KOPT-K1 (cell line): Measurements from ENCODE around the gene ARHGAP6.
"Not testable (repeated sequence)": the region's sequence is repeated elsewhere in the genome, so short reads cannot be mapped to it uniquely, and the experiment has no call there.

ENCODE experiments used
- H3K27ac ChIP-seq: fragments of 200-600 bp; sonication (generic); 2 replicates; pipeline ENCODE4 v1.5.1; 2016; ENCODE audit warnings: antibody characterized with exemption, mild to moderate bottlenecking, low read depth, low read length; ENCODE audit not compliant: poor library complexity, severe bottlenecking
- H3K36me3 ChIP-seq: fragments of 200-600 bp; sonication (generic); 2 replicates; pipeline ENCODE4 v1.5.1; 2017; ENCODE audit warnings: antibody characterized with exemption, mild to moderate bottlenecking, low read length, moderate library complexity; ENCODE audit not compliant: insufficient read depth
- H3K9me3 ChIP-seq: fragments of 200-600 bp; sonication (generic); 2 replicates; pipeline ENCODE4 v1.5.1; 2017; ENCODE audit warnings: antibody characterized with exemption, low read length, mild to moderate bottlenecking; ENCODE audit not compliant: insufficient read depth, poor library complexity, severe bottlenecking

ARHGAP6 gene

GRCh38 chrX:11664211-11665167, 1.2 kb downstream of the ARHGAP6 start:
- Histone ChIP-seq H3K27ac (no peak overlapping the region), H3K36me3 (no peaks in the 10 kb centered on the region), H3K9me3 (no peaks in the 10 kb centered on the region)

- no peak overlapping the region for H3K27ac ChIP-seq
- H3K9me3 ChIP-seq: no peaks in the 10 kb centered on the region
- H3K36me3 ChIP-seq: no peaks in the 10 kb centered on the region
Measured at GRCh38 chrX:11663875-11664210, 1.9 kb downstream of the ARHGAP6 start.

- H3K9me3 ChIP-seq: no peaks in the 10 kb centered on the region
- H3K27ac ChIP-seq: no peak overlapping the region
- no peaks in the 10 kb centered on the region for H3K36me3 ChIP-seq
Measured at GRCh38 chrX:11655282-11656015, 10.3 kb downstream of the ARHGAP6 start.

- H3K36me3 ChIP-seq: no peaks in the 10 kb centered on the region
- no peaks in the 10 kb centered on the region for H3K9me3 ChIP-seq
- no peak overlapping the region for H3K27ac ChIP-seq
Measured at GRCh38 chrX:11648705-11649519, 16.8 kb downstream of the ARHGAP6 start.

GRCh38 chrX:11647138-11647537, 18.6 kb downstream of the ARHGAP6 start:
- Histone ChIP-seq H3K9me3 (no peaks in the 10 kb centered on the region), H3K27ac (no peak overlapping the region), H3K36me3 (no peaks in the 10 kb centered on the region)

GRCh38 chrX:11641349-11642065, 24.2 kb downstream of the ARHGAP6 start:
- Histone ChIP-seq H3K9me3 (no peaks in the 10 kb centered on the region), H3K36me3 (no peaks in the 10 kb centered on the region), H3K27ac (no peak overlapping the region)

- Histone ChIP-seq H3K36me3 (no peaks in the 10 kb centered on the region), H3K27ac (no peak overlapping the region), H3K9me3 (no peaks in the 10 kb centered on the region)
Measured at GRCh38 chrX:11640089-11640488, 25.6 kb downstream of the ARHGAP6 start.

GRCh38 chrX:11632732-11633131, 33.0 kb downstream of the ARHGAP6 start:
- no peaks in the 10 kb centered on the region for H3K36me3 ChIP-seq
- H3K27ac ChIP-seq: no peak overlapping the region
- no peaks in the 10 kb centered on the region for H3K9me3 ChIP-seq

GRCh38 chrX:11629593-11630211, 36.0 kb downstream of the ARHGAP6 start:
- H3K27ac ChIP-seq: no peak overlapping the region
- no peaks in the 10 kb centered on the region for H3K9me3 ChIP-seq
- no peaks in the 10 kb centered on the region for H3K36me3 ChIP-seq

GRCh38 chrX:11628399-11628798, 37.3 kb downstream of the ARHGAP6 start:
- Histone ChIP-seq H3K27ac (no peak overlapping the region), H3K36me3 (no peaks in the 10 kb centered on the region), H3K9me3 (no peaks in the 10 kb centered on the region)

- Histone ChIP-seq H3K9me3 (no peaks in the 10 kb centered on the region), H3K27ac (no peak overlapping the region), H3K36me3 (no peaks in the 10 kb centered on the region)
Measured at GRCh38 chrX:11626351-11626750, 39.4 kb downstream of the ARHGAP6 start.

- Histone ChIP-seq H3K27ac (no peak overlapping the region), H3K9me3 (no peaks in the 10 kb centered on the region), H3K36me3 (no peaks in the 10 kb centered on the region)
Measured at GRCh38 chrX:11619441-11619840, 46.3 kb downstream of the ARHGAP6 start.

- H3K9me3 ChIP-seq, H3K27ac ChIP-seq, H3K36me3 ChIP-seq: not testable (repeated sequence)
Measured at GRCh38 chrX:11614253-11614652, 51.5 kb downstream of the ARHGAP6 start.

- no peak overlapping the region for H3K27ac ChIP-seq
- no peaks in the 10 kb centered on the region for H3K9me3 ChIP-seq
- no peaks in the 10 kb centered on the region for H3K36me3 ChIP-seq
Measured at GRCh38 chrX:11611965-11612364, 53.8 kb downstream of the ARHGAP6 start.
